Motor neuron (in vitro differentiated cells): ENCODE measurements around the gene CSTF3. TPM values are rescaled to one million over a fixed set of nuclear protein-coding genes. Genes with fewer than 3 reads are reported as not detected.
"Not testable (repeated sequence)": the region's sequence is repeated elsewhere in the genome, so short reads cannot be mapped to it uniquely, and the experiment has no call there.

Source experiments
- ATAC-seq, 8 experiments: fragments of 200-7000 bp; cut with Tn5 transposase; replicated peaks in 6 of 8; 2 replicates each; pipeline ENCODE4 v1.8.0; 2021; ENCODE audit warnings: mild to moderate bottlenecking in 8 of 8, moderate library complexity in 8 of 8
- H3K27ac ChIP-seq, 2 donors: fragments of 250-450 bp; sonication (Bioruptor Pico); 2 replicates each; pipeline ENCODE4 v1.9.0; 2021; ENCODE audit warnings: antibody characterized with exemption in 2 of 2, mild to moderate bottlenecking in 2 of 2, moderate library complexity in 1 of 2
- H3K4me1 ChIP-seq, 2 donors: fragments of 250-450 bp; sonication (Bioruptor Pico); replicated peaks in 1 of 2; 2 replicates each; pipeline ENCODE4 v1.6.1; 2021; ENCODE audit warnings: antibody characterized with exemption in 2 of 2, mild to moderate bottlenecking in 2 of 2, moderate library complexity in 1 of 2
- H3K4me3 ChIP-seq, 5 donors: fragments of 250-450 bp; sonication (Bioruptor Pico); 2 replicates each; pipeline ENCODE4 v1.9.0; 2021; ENCODE audit warnings: antibody characterized with exemption in 5 of 5, mild to moderate bottlenecking in 5 of 5, moderate library complexity in 4 of 5
- WGBS, 10 experiments: fragments of 450-650 bp; shearing (Covaris generic); methylation state at CpG; one replicate each; pipeline ENCODE4 v1.0.0; 2022; 5-methylcytosine and 5-hydroxymethylcytosine counted together
- in situ Hi-C, 9 experiments: fragments of 400-800 bp; cut with MboI; loops; one replicate each; pipeline ENCODE4 v1.15.0; 2021; ENCODE audit warnings: low sequenced_read_pairs in 9 of 9, low pct_unique_long_range_greater_than_20kb in 2 of 9; ENCODE audit not compliant: unreplicated experiment in 9 of 9
- total RNA-seq, 8 experiments: library from RNA; unstranded; fragments of 300-600 nt; gene quantifications; 2 replicates each; pipeline versions ENCODE4 v1.2.3 to v1.2.4, GENCODE V29; 2022

Gene CSTF3
- total RNA-seq, 8 experiments from 2014 or later: 45.1 to 85.8 (median 67.4) TPM

- in situ Hi-C loops: loop anchor here in 1 of 9 experiments (10.0 kb wide), 1 partner anchor 66 kb away; no protein-coding TSS in a partner anchor
- no peaks in the 10 kb centered on the region for H3K4me1 ChIP-seq
- 0 to 93% (median 53%) methylated on average over 1 to 5 of the region's 5 CpGs; no CpG with 5 or more reads in 2 of the 10 experiments for WGBS, 10 experiments
- no peak overlapping the region for H3K4me3 ChIP-seq
- no peak overlapping the region for H3K27ac ChIP-seq
- no peak for ATAC-seq
These were observed 17.3 kb upstream of the CSTF3 start for GRCh38 chr11:33178443-33179180.

- 53 to 94% (median 81%) methylated on average over 1 to 8 of the region's 8 CpGs; no CpG with 5 or more reads in 1 of the 10 experiments for WGBS, 10 experiments
- in situ Hi-C loops: loop anchor here in 1 of 9 experiments (10.0 kb wide), 1 partner anchor 67 kb away; no protein-coding TSS in a partner anchor
- H3K27ac ChIP-seq: no peak overlapping the region
- ATAC-seq: no peak
- H3K4me1 ChIP-seq: no peaks in the 10 kb centered on the region
- no peak overlapping the region for H3K4me3 ChIP-seq
These were observed 16.5 kb upstream of the CSTF3 start for GRCh38 chr11:33177676-33178336.

GRCh38 chr11:33176760-33177159 lies 15.5 kb upstream of the CSTF3 start:
- in situ Hi-C loops: loop anchor here in 1 of 9 experiments (10.0 kb wide), 1 partner anchor 68 kb away; no protein-coding TSS in a partner anchor
- ATAC-seq, H3K27ac ChIP-seq, H3K4me3 ChIP-seq, H3K4me1 ChIP-seq: not testable (repeated sequence)
- WGBS, 10 experiments: 80 to 100% (median 100%) methylated on average over 1 to 5 of the region's 5 CpGs; no CpG with 5 or more reads in 1 of the 10 experiments

GRCh38 chr11:33172996-33173395 lies 11.7 kb upstream of the CSTF3 start:
- in situ Hi-C loops: loop anchor here in 4 of 9 experiments (10.0 to 25.0 kb wide), 3 partner anchors 72 to 514 kb away; no protein-coding TSS in a partner anchor
- WGBS, 10 experiments: 14 to 100% (median 78%) methylated on average over 1 to 2 of the region's 2 CpGs; no CpG with 5 or more reads in 1 of the 10 experiments
- ATAC-seq: peak in 1 of 8 experiments; percentile 59
- Histone ChIP-seq H3K4me3 (no peak overlapping the region), H3K4me1 (no peaks in the 10 kb centered on the region), H3K27ac (no peak overlapping the region)

- in situ Hi-C loops: loop anchor here in 4 of 9 experiments (10.0 to 25.0 kb wide), 3 partner anchors 72 to 515 kb away; no protein-coding TSS in a partner anchor
- H3K27ac ChIP-seq: no peak overlapping the region
- H3K4me3 ChIP-seq: no peak overlapping the region
- no peaks in the 10 kb centered on the region for H3K4me1 ChIP-seq
- ATAC-seq: no peak
- 80 to 100% (median 91%) methylated on average over 1 to 5 of the region's 5 CpGs for WGBS, 10 experiments
These were observed 11.1 kb upstream of the CSTF3 start for GRCh38 chr11:33172345-33172744.

- Histone ChIP-seq H3K27ac (no peak overlapping the region), H3K4me1 (no peaks in the 10 kb centered on the region), H3K4me3 (no peak overlapping the region)
- WGBS, 10 experiments: 86 to 100% (median 92%) methylated on average over 1 of the region's 1 CpG; no CpG with 5 or more reads in 4 of the 10 experiments
- in situ Hi-C loops: loop anchor here in 4 of 9 experiments (10.0 to 25.0 kb wide), 3 partner anchors 74 to 516 kb away; no protein-coding TSS in a partner anchor
- no peak for ATAC-seq
These were observed 10.0 kb upstream of the CSTF3 start for GRCh38 chr11:33171251-33171650.

- 15 to 93% (median 60%) methylated on average over 2 to 4 of the region's 4 CpGs; no CpG with 5 or more reads in 1 of the 10 experiments for WGBS, 10 experiments
- peak in 1 of 8 experiments; percentile 25 for ATAC-seq
- no peak overlapping the region for H3K4me3 ChIP-seq
- in situ Hi-C loops: loop anchor here in 5 of 9 experiments (10.0 to 25.0 kb wide), 3 partner anchors 156 to 519 kb away; no protein-coding TSS in a partner anchor
- H3K27ac ChIP-seq: no peak overlapping the region
- no peaks in the 10 kb centered on the region for H3K4me1 ChIP-seq
These were observed 7.5 kb upstream of the CSTF3 start for GRCh38 chr11:33168709-33169200.

- WGBS, 10 experiments: 84 to 100% (median 98%) methylated on average over 3 to 8 of the region's 8 CpGs
- H3K27ac ChIP-seq: no peak overlapping the region
- ATAC-seq: no peak
- in situ Hi-C loops: loop anchor here in 5 of 9 experiments (10.0 to 25.0 kb wide), 3 partner anchors 162 to 524 kb away; no protein-coding TSS in a partner anchor
- H3K4me1 ChIP-seq: peaks cover 5 to 8% of the 10 kb centered on the region in 2 donors
- H3K4me3 ChIP-seq: no peak overlapping the region
These were observed 1.6 kb upstream of the CSTF3 start for GRCh38 chr11:33162831-33163230.

GRCh38 chr11:33160587-33160986 lies 693 bp downstream of the CSTF3 start:
- peak overlapping the region; percentile 87 to 94 for H3K27ac ChIP-seq
- 0 to 18% (median 0%) methylated on average over 2 to 7 of the region's 7 CpGs for WGBS, 10 experiments
- no peak for ATAC-seq
- H3K4me3 ChIP-seq: peak overlapping the region; percentile 66 to 93 (median 68)
- in situ Hi-C loops: loop anchor here in 5 of 9 experiments (10.0 to 25.0 kb wide), 3 partner anchors 164 to 527 kb away; no protein-coding TSS in a partner anchor
- peaks cover 5 to 12% of the 10 kb centered on the region in 2 donors for H3K4me1 ChIP-seq

GRCh38 chr11:33160136-33160535 lies 1.1 kb downstream of the CSTF3 start:
- peaks cover 5 to 12% of the 10 kb centered on the region in 2 donors for H3K4me1 ChIP-seq
- in situ Hi-C loops: loop anchor here in 5 of 9 experiments (10.0 to 25.0 kb wide), 3 partner anchors 165 to 527 kb away; no protein-coding TSS in a partner anchor
- ATAC-seq: peak in 2 of 8 experiments; percentile 2 to 3
- 0 to 17% (median 3%) methylated on average over 1 to 8 of the region's 8 CpGs for WGBS, 10 experiments
- peak overlapping the region; percentile 87 to 94 for H3K27ac ChIP-seq
- H3K4me3 ChIP-seq: peak overlapping the region; percentile 66 to 93 (median 68)

GRCh38 chr11:33159378-33159867 lies 1.9 kb downstream of the CSTF3 start:
- peak overlapping the region; percentile 66 to 93 (median 68) for H3K4me3 ChIP-seq
- in situ Hi-C loops: loop anchor here in 4 of 9 experiments (10.0 to 25.0 kb wide), 3 partner anchors 55 to 528 kb away; no protein-coding TSS in a partner anchor
- not testable (repeated sequence) for H3K27ac ChIP-seq, ATAC-seq
- H3K4me1 ChIP-seq: peaks cover 5 to 12% of the 10 kb centered on the region in 2 donors
- 67 to 100% (median 94%) methylated on average over 1 to 11 of the region's 20 CpGs for WGBS, 10 experiments

- Histone ChIP-seq H3K27ac (no peak overlapping the region), H3K4me1 (peaks cover 5 to 12% of the 10 kb centered on the region in 2 donors), H3K4me3 (peak overlapping the region in 4 of 5 donors; percentile 0 to 68 (median 7))
- WGBS, 10 experiments: 20 to 85% (median 65%) methylated on average over 1 to 5 of the region's 5 CpGs; no CpG with 5 or more reads in 1 of the 10 experiments
- in situ Hi-C loops: loop anchor here in 4 of 9 experiments (10.0 to 25.0 kb wide), 3 partner anchors 54 to 529 kb away; no protein-coding TSS in a partner anchor
- no peak for ATAC-seq
These were observed 2.5 kb downstream of the CSTF3 start for GRCh38 chr11:33158596-33159275.
